ENCODE measurements around the gene AP3D1.

DNA sequence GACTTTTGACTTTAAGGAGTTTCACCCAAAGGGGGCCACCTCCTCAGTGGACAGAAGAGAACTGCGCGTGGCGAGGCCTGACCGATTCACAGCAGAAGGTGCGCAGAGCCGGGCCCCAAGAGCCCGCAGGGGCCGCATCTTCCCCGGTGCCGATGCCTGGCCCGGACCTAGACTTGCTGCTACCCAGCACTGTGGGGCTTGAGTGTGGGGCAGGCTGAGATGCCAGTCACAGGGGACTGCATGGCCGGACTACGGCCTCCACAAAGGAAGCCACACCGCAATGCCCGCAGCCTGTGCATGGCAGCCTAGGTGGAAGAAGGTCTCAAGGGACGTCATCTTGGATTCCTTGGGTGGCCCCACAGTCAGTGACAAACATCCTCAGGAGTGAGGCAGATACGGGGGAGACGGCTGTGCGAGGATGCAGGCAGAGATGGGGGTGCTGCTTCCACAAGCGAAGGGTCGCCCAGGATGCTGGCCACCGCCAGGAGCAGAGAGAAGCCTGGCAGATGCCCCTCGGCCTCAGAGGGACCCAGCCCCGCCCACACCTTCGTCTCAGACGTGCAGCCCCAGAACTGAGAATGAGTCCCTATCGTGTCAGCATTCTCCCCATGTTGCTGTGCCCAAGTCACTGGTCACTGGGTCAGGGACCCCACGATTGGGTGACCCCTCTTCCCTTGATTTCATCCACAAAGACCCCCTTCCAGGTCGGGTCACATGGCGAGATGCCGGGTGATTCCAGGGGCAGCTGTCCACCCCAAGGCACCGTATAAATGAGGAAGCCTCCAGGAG, 72.1 kb downstream of the AP3D1 start:
- TF ChIP-seq, protein P1, sequence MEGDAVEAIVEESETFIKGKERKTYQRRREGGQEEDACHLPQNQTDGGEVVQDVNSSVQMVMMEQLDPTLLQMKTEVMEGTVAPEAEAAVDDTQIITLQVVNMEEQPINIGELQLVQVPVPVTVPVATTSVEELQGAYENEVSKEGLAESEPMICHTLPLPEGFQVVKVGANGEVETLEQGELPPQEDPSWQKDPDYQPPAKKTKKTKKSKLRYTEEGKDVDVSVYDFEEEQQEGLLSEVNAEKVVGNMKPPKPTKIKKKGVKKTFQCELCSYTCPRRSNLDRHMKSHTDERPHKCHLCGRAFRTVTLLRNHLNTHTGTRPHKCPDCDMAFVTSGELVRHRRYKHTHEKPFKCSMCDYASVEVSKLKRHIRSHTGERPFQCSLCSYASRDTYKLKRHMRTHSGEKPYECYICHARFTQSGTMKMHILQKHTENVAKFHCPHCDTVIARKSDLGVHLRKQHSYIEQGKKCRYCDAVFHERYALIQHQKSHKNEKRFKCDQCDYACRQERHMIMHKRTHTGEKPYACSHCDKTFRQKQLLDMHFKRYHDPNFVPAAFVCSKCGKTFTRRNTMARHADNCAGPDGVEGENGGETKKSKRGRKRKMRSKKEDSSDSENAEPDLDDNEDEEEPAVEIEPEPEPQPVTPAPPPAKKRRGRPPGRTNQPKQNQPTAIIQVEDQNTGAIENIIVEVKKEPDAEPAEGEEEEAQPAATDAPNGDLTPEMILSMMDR (conservative IDR thresholded peaks at IDR 0.05; ENCODE audit: low read length), result no peak
- no peak for TF ChIP-seq EZH2phosphoT487 (IDR thresholded peaks at IDR 0.05; ENCODE audit: borderline replicate concordance, low read depth, low read length)

All from OCI-LY7 (cell line).